DOHH2 (cell line): ENCODE results near the gene NFAT5.

ENCODE experiments used
- H3F3A ChIP-seq: fragments of 200-600 bp; sonication (generic), shearing (Covaris generic); 2 replicates; pipeline ENCODE4 v1.6.0; 2016; ENCODE audit warnings: antibody characterized with exemption, mild to moderate bottlenecking; ENCODE audit not compliant: control insufficient read depth, insufficient read depth
- H3K27ac ChIP-seq: fragments of 200-600 bp; sonication (generic); 2 replicates; pipeline ENCODE4 v1.5.1; 2014; ENCODE audit warnings: low read depth, mild to moderate bottlenecking, low read length, moderate library complexity
- H3K27me3 ChIP-seq: fragments of 200-600 bp; sonication (generic); 2 replicates; pipeline ENCODE4 v1.6.1; 2014; ENCODE audit warnings: mild to moderate bottlenecking, low read length, mixed read lengths; ENCODE audit not compliant: control insufficient read depth
- H3K36me3 ChIP-seq: fragments of 200-600 bp; sonication (generic); 2 replicates; pipeline ENCODE4 v1.6.1; 2014; ENCODE audit warnings: mild to moderate bottlenecking, low read length, moderate library complexity, mixed read lengths; ENCODE audit not compliant: control insufficient read depth
- H3K4me1 ChIP-seq: fragments of 200-600 bp; sonication (generic); 2 replicates; pipeline ENCODE4 v1.6.1; 2014; ENCODE audit warnings: mild to moderate bottlenecking, low read length, mixed read lengths; ENCODE audit not compliant: control insufficient read depth
- H3K4me2 ChIP-seq: fragments of 200-600 bp; sonication (generic); 2 replicates; pipeline ENCODE4 v1.6.0; 2014; ENCODE audit warnings: mild to moderate bottlenecking, low read length, moderate library complexity
- H3K4me3 ChIP-seq: fragments of 200-600 bp; sonication (generic); 2 replicates; pipeline ENCODE4 v1.5.1; 2014; ENCODE audit warnings: mild to moderate bottlenecking, low read length, mixed read lengths
- H3K79me2 ChIP-seq: fragments of 200-600 bp; sonication (generic); 2 replicates; pipeline ENCODE4 v1.6.1; 2014; ENCODE audit warnings: mild to moderate bottlenecking, low read length, mixed read lengths; ENCODE audit not compliant: control insufficient read depth
- H3K9me2 ChIP-seq: fragments of 200-600 bp; sonication (generic); replicated peaks from 2 replicates; pipeline ENCODE4 v1.6.1; 2014; ENCODE audit warnings: mild to moderate bottlenecking, low read length, mixed read lengths; ENCODE audit not compliant: control insufficient read depth
- H3K9me3 ChIP-seq: fragments of 200-600 bp; sonication (generic); 2 replicates; pipeline ENCODE4 v1.6.1; 2014; ENCODE audit warnings: antibody characterized with exemption, low read length, mixed read lengths; ENCODE audit not compliant: control insufficient read depth, insufficient read depth
- H4K20me1 ChIP-seq: fragments of 200-600 bp; sonication (generic); 2 replicates; pipeline ENCODE4 v1.6.0; 2014; ENCODE audit warnings: low read depth, mild to moderate bottlenecking, antibody characterized with exemption, low read length, moderate library complexity; ENCODE audit not compliant: control insufficient read depth, insufficient read depth
- CTCF ChIP-seq: fragments of 200-600 bp; sonication (generic); IDR thresholded peaks from one replicate; pipeline ENCODE4 v1.5.1; 2014; ENCODE audit warnings: antibody characterized with exemption, mild to moderate bottlenecking, low read depth, low read length; ENCODE audit not compliant: poor library complexity, severe bottlenecking
- EZH2phosphoT487 ChIP-seq: fragments of 200-600 bp; sonication (generic); IDR thresholded peaks from 2 replicates; pipeline ENCODE4 v1.6.1; 2017; ENCODE audit warnings: borderline replicate concordance, mild to moderate bottlenecking, antibody characterized with exemption, low read length, moderate library complexity, mixed read lengths

Gene NFAT5

GRCh38 chr16:69619514-69619913 is 53.7 kb downstream of the NFAT5 start:
- no peak overlapping the region for H3K4me2 ChIP-seq
- H3F3A ChIP-seq, result no peaks in the 10 kb centered on the region; the same call in 1 of the 2 replicates
- peaks cover 12% of the 10 kb centered on the region for H3K79me2 ChIP-seq
- TF ChIP-seq EZH2phosphoT487 (no peak), CTCF (no peak)
- no peaks in the 10 kb centered on the region for H3K27me3 ChIP-seq
- no peak overlapping the region for H3K27ac ChIP-seq
- no peaks in the 10 kb centered on the region; the same call in 1 of the 2 replicates for H4K20me1 ChIP-seq
- 0 out of 2 replicates have a peak, but pooled peaks cover 6% of the 10 kb centered on the region for H3K4me1 ChIP-seq
- no peak overlapping the region for H3K4me3 ChIP-seq
- H3K36me3 ChIP-seq, result no peaks in the 10 kb centered on the region
- H3K9me2 ChIP-seq, result no peaks in the 10 kb centered on the region
- H3K9me3 ChIP-seq, result no peaks in the 10 kb centered on the region

- TF ChIP-seq EZH2phosphoT487 (no peak), CTCF (no peak)
- 0 out of 2 replicates have a peak, but pooled peaks cover 6% of the 10 kb centered on the region for H3K4me1 ChIP-seq
- no peaks in the 10 kb centered on the region for H3K9me2 ChIP-seq
- H3K79me2 ChIP-seq, result peaks cover 11% of the 10 kb centered on the region
- H3K9me3 ChIP-seq, result no peaks in the 10 kb centered on the region
- no peaks in the 10 kb centered on the region for H3K36me3 ChIP-seq
- no peak overlapping the region for H3K4me3 ChIP-seq
- H3K27me3 ChIP-seq, result no peaks in the 10 kb centered on the region
- H3K4me2 ChIP-seq, result no peak overlapping the region
- no peaks in the 10 kb centered on the region; the same call in 1 of the 2 replicates for H3F3A ChIP-seq
- no peaks in the 10 kb centered on the region; the same call in 1 of the 2 replicates for H4K20me1 ChIP-seq
- H3K27ac ChIP-seq, result no peak overlapping the region
Measured at GRCh38 chr16:69620573-69620972, 54.8 kb downstream of the NFAT5 start.

GRCh38 chr16:69621225-69621624 is 55.5 kb downstream of the NFAT5 start:
- TF ChIP-seq CTCF, result no peak
- H4K20me1 ChIP-seq, result no peaks in the 10 kb centered on the region; the same call in 1 of the 2 replicates
- no peaks in the 10 kb centered on the region for H3K9me2 ChIP-seq
- H3K4me3 ChIP-seq, result no peak overlapping the region
- H3F3A ChIP-seq, result peaks cover under 1% of the 10 kb centered on the region
- H3K27ac ChIP-seq, result no peak overlapping the region
- no peaks in the 10 kb centered on the region for H3K9me3 ChIP-seq
- no peaks in the 10 kb centered on the region for H3K36me3 ChIP-seq
- no peak overlapping the region for H3K4me2 ChIP-seq
- peaks cover 10% of the 10 kb centered on the region for H3K79me2 ChIP-seq
- H3K4me1 ChIP-seq, result 0 out of 2 replicates have a peak, but pooled peaks cover 6% of the 10 kb centered on the region
- H3K27me3 ChIP-seq, result no peaks in the 10 kb centered on the region
